Measurements from ENCODE around the gene CSH1. TPM values are rescaled to one million over a fixed set of nuclear protein-coding genes. Genes with fewer than 3 reads are reported as not detected.
"Not testable (repeated sequence)": the region's sequence is repeated elsewhere in the genome, so short reads cannot be mapped to it uniquely, and the experiment has no call there.

The CSH1 gene
- polyA plus RNA-seq, 1 of the 3 experiments (the other 2 are of a cell fraction): not detected

- H2AFZ ChIP-seq (ENCODE audit: low read depth); H3K79me2 ChIP-seq (ENCODE audit: insufficient read depth); H3K9me3 ChIP-seq; H3K36me3 ChIP-seq (replicated peaks in 1 of 2; ENCODE audit: control insufficient read depth in 1 of 2, insufficient read depth in 2 of 2, low read length in 1 of 2); H3K9me2 ChIP-seq; H3F3A ChIP-seq (replicated peaks; ENCODE audit: insufficient read depth); H3K9ac ChIP-seq; H4K20me1 ChIP-seq (ENCODE audit: insufficient read depth); H3K4me2 ChIP-seq; H3K4me3 ChIP-seq (ENCODE audit: low read depth in 2 of 2, low read length in 1 of 2); H3K27me3 ChIP-seq (ENCODE audit: insufficient read depth); H3K27ac ChIP-seq (ENCODE audit: low read depth in 2 of 2, low read length in 1 of 2); POLR2A ChIA-PET; DNase-seq; H3K4me1 ChIP-seq (ENCODE audit: control insufficient read depth in 1 of 2, insufficient read depth in 2 of 2, low read depth in 1 of 2, low read length in 1 of 2): not testable (repeated sequence)
- CTCF ChIA-PET: interaction anchor here (0.9 to 1.9 kb wide), 3 partner anchors 12 to 234 kb away, joined by 3 to 7 read pairs (median 3); partner anchors contain the start of gene CSHL1
- WGBS (ENCODE audit: low lambda C conversion rate): 37% methylated on average over 5 of the region's 6 CpGs
These were observed 2.8 kb upstream of the CSH1 start for GRCh38 chr17:63898899-63899798.

GRCh38 chr17:63894821-63895220 is 1.6 kb downstream of the CSH1 start:
- H3K4me3 ChIP-seq (ENCODE audit: low read depth in 2 of 2, low read length in 1 of 2); H3K4me2 ChIP-seq; CTCF ChIA-PET; DNase-seq; H3K27me3 ChIP-seq (ENCODE audit: insufficient read depth); H3K36me3 ChIP-seq (replicated peaks in 1 of 2; ENCODE audit: control insufficient read depth in 1 of 2, insufficient read depth in 2 of 2, low read length in 1 of 2); POLR2A ChIA-PET; H3K4me1 ChIP-seq (ENCODE audit: control insufficient read depth in 1 of 2, insufficient read depth in 2 of 2, low read depth in 1 of 2, low read length in 1 of 2); H2AFZ ChIP-seq (ENCODE audit: low read depth); H3K27ac ChIP-seq (ENCODE audit: low read depth in 2 of 2, low read length in 1 of 2); H4K20me1 ChIP-seq (ENCODE audit: insufficient read depth); H3K9me2 ChIP-seq; H3K9ac ChIP-seq; H3K9me3 ChIP-seq; H3K79me2 ChIP-seq (ENCODE audit: insufficient read depth); H3F3A ChIP-seq (replicated peaks; ENCODE audit: insufficient read depth): not testable (repeated sequence)
- WGBS (ENCODE audit: low lambda C conversion rate): 56% methylated on average over 3 of the region's 10 CpGs

DNA sequence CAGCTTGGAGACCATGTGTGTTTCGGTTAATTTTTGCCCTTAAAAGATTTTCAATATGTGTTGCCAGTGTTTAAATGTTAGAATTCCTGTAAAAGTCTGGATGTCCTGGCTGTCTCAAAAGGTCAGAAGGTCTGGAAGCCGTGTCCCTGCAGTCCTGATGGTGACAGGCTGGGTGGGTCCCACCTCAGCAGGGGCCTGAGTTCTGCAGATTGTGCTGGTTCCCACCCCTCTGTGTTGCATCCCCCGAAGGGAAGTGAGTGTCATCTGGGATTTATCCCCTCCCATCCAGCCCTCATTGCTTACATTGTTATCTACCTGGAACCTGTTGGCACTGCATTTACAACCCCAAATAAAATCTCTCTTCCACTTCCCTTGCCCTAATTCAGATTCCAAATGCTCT is 2.4 kb downstream of the CSH1 start:
- H3K4me2 ChIP-seq; H3K79me2 ChIP-seq (ENCODE audit: insufficient read depth); H3K36me3 ChIP-seq (replicated peaks in 1 of 2; ENCODE audit: control insufficient read depth in 1 of 2, insufficient read depth in 2 of 2, low read length in 1 of 2); H3K4me1 ChIP-seq (ENCODE audit: control insufficient read depth in 1 of 2, insufficient read depth in 2 of 2, low read depth in 1 of 2, low read length in 1 of 2); DNase-seq; H3K9ac ChIP-seq; H3K9me2 ChIP-seq; H3K27me3 ChIP-seq (ENCODE audit: insufficient read depth); H3F3A ChIP-seq (replicated peaks; ENCODE audit: insufficient read depth); H2AFZ ChIP-seq (ENCODE audit: low read depth); H4K20me1 ChIP-seq (ENCODE audit: insufficient read depth); POLR2A ChIA-PET; H3K27ac ChIP-seq (ENCODE audit: low read depth in 2 of 2, low read length in 1 of 2); H3K9me3 ChIP-seq; H3K4me3 ChIP-seq (ENCODE audit: low read depth in 2 of 2, low read length in 1 of 2): not testable (repeated sequence)
- 60% methylated on average over 2 of the region's 3 CpGs for WGBS (ENCODE audit: low lambda C conversion rate)
- CTCF ChIA-PET: interaction anchor here (1.2 kb wide), 1 partner anchor 135 kb away, joined by 3 read pairs; no protein-coding TSS in a partner anchor

DNA sequence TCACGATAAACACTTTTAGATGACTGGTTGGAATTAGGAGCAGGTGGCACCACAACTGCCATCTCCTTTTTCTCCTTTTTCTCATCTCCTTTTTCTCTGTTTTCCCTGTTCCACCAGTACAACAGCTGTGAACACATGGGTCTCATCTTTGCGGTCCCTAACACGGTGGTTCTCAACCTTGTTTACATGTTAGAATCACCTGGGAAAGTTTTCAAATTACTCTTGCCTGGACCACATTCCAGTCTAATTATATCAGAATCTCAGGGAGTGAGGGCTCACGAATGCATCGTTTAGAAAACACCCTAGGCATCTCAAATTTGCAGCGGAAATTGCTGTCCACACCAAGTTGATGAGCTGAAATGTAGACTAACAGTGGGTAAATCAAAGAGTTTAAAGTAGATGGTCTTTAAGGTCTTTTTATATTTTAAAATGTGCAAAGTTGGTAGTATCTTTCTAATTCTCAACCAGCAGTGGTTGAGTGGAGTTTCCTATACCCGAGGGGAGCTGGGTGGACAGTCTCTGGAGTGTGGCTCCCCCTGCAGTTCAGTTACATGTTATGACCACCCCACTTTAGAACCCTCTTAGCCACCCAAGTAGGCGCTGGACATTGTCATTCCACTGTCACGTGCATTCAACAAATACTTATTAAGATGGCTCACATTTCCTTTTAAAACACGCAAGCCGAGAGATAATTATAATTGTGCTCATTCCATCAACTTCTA is 3.9 kb downstream of the CSH1 start:
- H3K4me1 ChIP-seq (ENCODE audit: control insufficient read depth in 1 of 2, insufficient read depth in 2 of 2, low read depth in 1 of 2, low read length in 1 of 2); DNase-seq; H4K20me1 ChIP-seq (ENCODE audit: insufficient read depth); H3K27ac ChIP-seq (ENCODE audit: low read depth in 2 of 2, low read length in 1 of 2); H3K79me2 ChIP-seq (ENCODE audit: insufficient read depth); H3K36me3 ChIP-seq (replicated peaks in 1 of 2; ENCODE audit: control insufficient read depth in 1 of 2, insufficient read depth in 2 of 2, low read length in 1 of 2); H3K27me3 ChIP-seq (ENCODE audit: insufficient read depth); H3K9ac ChIP-seq; H3K9me2 ChIP-seq; H3F3A ChIP-seq (replicated peaks; ENCODE audit: insufficient read depth); H3K9me3 ChIP-seq; POLR2A ChIA-PET; H3K4me2 ChIP-seq; H2AFZ ChIP-seq (ENCODE audit: low read depth); H3K4me3 ChIP-seq (ENCODE audit: low read depth in 2 of 2, low read length in 1 of 2): not testable (repeated sequence)
- CTCF ChIA-PET: interaction anchor here (1.1 to 1.4 kb wide), 3 partner anchors 18 to 136 kb away, joined by 3 read pairs; partner anchors contain the start of gene CSHL1
- 79% methylated on average over 11 of the region's 11 CpGs for WGBS (ENCODE audit: low lambda C conversion rate)
